C1 segment of cervical spinal cord (tissue), 14 donors: ENCODE results near the gene APOBEC3F.
A peak's percentile ranks its signal among the peaks of the same experiment; 100 is the strongest.
"Not testable (repeated sequence)": the region's sequence is repeated elsewhere in the genome, so short reads cannot be mapped to it uniquely, and the experiment has no call there.

Source experiments
- DNase-seq, 14 donors: peaks; one replicate each; lab custom pipeline; 2025; lab: John Stamatoyannopoulos, UW

APOBEC3F gene

DNA sequence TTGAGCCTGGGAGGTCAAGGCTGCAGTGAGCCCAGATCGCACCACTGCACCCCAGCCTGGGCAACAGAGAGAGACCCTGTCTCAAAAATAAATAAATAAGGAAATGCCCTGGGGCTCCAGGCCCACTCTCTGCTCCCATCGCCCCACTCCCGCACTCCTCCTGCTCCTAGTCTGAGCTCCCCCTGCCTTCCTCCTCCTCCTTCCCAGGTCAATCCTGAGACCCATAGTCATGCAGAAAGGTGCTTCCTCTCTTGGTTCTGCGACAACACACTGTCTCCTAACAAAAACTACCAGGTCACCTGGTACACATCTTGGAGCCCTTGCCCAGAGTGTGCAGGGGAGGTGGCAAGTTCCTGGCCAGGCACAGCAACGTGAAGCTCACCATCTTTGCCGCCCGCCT lies 29.5 kb downstream of the APOBEC3F start:
- DNase-seq, result no peak

DNA sequence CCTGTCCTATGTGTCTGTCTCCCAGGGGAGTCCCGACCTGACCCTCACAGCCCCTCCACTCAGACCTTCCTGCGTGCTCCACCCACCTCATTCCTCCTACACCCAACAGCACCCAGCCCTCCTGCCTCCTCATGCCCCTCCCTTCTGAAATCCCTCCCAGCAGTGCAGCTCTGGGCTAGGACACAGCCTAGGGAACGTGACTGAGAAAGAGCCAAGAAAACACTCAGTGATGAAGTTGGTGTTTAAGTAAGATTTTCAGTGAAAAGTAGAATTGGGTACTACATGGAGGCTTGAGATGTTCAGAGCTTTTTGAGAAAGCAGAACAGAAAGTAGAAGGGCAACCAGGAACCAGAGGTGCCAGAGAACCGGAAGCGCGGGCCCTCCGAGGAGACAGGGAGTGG lies 31.9 kb downstream of the APOBEC3F start:
- DNase-seq, result not testable (repeated sequence)

- DNase-seq, result no peak
These were observed 33.3 kb downstream of the APOBEC3F start for GRCh38 chr22:39073981-39074380.

GRCh38 chr22:39076155-39077025 lies 35.7 kb downstream of the APOBEC3F start:
- not testable (repeated sequence) for DNase-seq

GRCh38 chr22:39077026-39077840 lies 36.6 kb downstream of the APOBEC3F start, which contains the start of gene APOBEC3G:
Gene APOBEC3G (plus strand): TSS chr22:39077275. CDS start chr22:39077362, 87 bp downstream.
- peak in 4 of 14 donors; percentile 13 to 37 (median 26) for DNase-seq

DNA sequence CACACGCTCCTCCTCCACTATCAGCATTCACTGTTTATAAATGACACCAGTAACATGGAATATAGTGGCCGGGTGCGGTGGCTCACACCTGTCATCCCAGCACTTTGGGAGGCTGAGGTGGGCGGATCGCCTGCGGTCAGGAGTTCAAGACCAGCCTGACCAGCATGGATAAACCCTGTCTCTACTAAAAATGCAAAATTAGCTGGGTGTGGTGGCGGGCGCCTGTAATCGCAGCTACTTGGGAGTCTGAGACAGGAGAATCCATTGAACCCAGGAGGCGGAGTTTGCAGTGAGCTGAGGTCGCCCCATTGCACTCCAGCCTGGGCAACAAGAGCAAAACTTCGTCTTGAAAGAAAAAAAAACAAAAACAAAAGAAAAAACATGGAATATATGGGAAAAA lies 37.2 kb downstream of the APOBEC3F start:
- not testable (repeated sequence) for DNase-seq

GRCh38 chr22:39078329-39078728 lies 37.7 kb downstream of the APOBEC3F start:
- DNase-seq, result no peak

- DNase-seq, result not testable (repeated sequence)
These were observed 38.5 kb downstream of the APOBEC3F start for GRCh38 chr22:39079054-39079637.

DNA sequence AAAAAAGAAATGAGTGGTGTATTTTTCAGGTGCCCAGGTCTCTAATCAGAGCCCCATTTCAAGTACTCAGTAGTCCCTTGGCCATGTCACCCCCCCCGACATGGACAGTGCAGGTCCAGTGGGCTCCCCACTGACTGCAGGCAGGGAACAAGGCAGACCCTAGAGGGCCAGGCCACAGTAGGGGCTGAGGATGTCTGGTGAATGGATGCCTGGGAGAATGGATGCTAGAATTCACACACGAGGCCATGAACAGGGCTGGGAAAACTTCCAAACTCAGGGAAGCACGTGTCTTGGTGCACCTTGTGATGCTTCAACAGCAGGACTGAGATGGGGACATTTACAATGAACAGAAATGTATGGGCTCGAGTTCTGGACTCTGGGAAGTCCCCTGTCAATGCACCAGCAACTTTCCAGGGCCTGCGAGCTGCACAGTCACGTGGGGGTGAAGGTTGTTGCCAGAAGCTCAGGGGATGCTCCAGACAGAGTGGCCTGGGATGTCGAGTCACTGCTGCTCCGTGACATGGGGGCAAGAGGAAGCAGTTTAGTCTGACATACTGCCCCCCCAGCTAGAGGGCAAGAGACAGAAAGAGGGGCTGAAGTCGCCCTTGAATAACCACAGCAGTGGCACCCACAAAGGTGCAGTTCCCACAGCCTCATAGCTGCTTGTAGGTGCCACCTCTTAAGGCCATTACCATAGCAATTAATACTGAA lies 39.5 kb downstream of the APOBEC3F start:
- DNase-seq, result no peak

GRCh38 chr22:39081016-39081415 lies 40.4 kb downstream of the APOBEC3F start:
- DNase-seq, result no peak

GRCh38 chr22:39081598-39081997 lies 40.9 kb downstream of the APOBEC3F start:
- no peak for DNase-seq

DNA sequence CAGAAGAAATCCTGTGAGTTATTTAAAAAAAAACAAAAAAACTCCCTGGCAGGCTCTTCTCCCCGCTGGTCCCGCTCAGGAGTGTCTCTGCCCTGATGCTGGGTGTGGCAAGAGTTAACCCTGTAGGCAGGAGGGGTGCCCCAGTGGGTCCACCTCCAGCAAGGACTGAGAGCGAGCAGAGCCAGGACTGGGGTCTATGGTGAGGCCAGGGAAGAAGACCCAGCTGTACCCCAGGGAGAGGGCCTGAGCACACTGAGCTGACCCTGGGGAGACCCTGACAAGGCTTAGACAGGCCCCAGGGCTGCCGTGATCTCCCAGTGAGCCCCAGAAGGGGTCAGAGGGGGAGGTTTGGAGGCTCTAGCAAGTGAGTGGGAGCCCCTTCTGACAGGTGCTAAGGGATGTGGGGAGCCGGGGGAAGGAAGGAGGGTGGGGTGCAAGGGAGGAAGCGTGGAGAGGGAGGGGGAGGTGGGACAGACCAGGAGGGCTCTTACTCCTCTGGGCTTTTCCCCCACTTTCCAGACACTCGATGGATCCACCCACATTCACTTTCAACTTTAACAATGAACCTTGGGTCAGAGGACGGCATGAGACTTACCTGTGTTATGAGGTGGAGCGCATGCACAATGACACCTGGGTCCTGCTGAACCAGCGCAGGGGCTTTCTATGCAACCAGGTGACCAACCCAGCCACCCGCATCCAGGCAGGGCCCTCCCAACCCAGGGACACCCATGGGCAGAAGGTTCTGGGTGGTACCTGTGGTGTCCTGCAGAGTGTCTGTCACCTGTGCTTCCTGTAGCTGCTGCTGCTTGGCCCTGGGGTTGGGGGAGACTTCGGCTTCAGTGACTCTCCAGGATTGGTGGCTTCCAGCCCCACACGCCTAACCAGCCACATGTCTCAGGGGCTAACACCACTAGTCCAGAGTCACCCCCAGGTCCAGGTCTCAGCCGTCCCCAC lies 42.8 kb downstream of the APOBEC3F start:
- DNase-seq, result no peak

DNA sequence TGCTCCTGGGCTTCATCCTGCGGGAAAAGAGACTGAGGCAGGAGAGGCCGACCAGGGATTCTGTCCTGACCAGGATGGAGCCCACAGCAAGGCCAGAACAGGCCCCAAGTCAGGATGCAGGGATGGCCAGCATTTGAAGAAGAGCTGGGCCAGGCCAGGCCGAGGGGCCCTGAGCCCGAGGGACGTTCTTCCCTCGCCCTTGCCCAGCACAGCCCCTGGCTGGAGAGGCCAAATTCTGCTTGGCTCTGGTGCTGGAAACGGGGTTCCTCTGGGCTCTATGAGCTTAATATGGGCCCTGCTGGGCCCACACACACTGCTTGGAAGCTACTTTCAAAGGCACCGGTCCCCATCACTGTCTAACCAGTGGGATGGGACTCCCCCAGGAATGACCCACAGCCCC lies 44.0 kb downstream of the APOBEC3F start:
- DNase-seq, result no peak

GRCh38 chr22:39087098-39087497 lies 46.4 kb downstream of the APOBEC3F start:
- no peak for DNase-seq

DNA sequence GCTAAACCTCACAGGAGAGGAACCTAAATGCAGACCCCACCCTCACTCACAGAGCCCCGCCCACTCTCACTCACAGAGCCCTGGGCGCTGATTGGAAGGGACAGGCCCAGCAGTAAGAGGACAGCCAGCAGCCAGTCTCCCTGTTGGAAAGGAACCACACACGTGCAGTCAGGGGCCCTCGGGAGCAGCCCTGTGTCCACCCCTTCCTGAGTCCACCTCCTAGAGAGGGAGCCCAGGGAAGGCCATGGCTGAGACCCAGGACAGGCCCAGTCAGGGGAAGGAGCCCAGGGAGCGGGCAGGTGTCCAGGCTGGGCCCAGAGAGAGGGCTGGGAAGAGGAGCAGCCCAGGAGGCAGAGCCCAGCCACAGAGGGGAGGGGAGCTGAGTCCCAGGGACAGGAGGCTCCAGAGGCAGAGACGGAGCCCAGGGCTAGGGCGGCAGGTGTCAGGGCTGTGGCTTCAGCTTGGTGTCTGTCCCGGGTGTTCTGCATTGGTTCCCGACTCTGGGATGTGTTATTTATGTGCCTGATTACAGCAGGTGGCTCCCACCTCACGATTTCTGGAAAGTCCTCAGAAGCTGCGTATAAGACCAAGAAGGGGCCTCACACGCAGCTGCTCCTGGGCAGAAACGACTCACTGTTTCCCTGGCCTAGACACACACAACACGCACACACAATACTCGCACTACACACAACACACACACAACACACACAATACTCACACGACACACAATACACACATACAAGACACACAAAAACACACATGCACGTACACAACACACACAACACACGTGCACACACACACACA lies 47.4 kb downstream of the APOBEC3F start:
- DNase-seq, result peak in 5 of 14 donors; percentile 9 to 53 (median 34)

- no peak for DNase-seq
These were observed 48.0 kb downstream of the APOBEC3F start for GRCh38 chr22:39088685-39089032.

DNA sequence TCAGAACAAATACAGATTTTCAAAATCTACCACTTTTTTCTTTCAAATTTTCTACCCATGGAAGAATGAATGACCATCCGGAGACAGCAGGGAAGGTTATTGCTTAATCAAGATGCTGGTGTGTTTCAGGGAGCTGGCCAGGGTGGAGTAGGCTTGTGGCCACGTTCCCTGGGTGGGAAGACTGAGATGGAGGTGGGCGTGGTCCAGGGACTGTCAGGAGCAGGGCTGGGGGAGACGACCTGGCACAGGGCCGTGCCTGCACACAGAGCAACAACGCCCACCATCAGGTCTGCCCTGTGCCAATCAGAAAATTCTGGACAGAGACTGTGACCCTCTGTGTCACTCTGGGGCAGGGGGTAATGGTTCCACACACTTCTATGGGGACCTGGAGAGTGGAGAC lies 49.3 kb downstream of the APOBEC3F start:
- no peak for DNase-seq

- DNase-seq, result no peak
These were observed 49.9 kb downstream of the APOBEC3F start for GRCh38 chr22:39090426-39091064.
